ENCODE measurements around the gene GBF1. TPM values are rescaled to one million over a fixed set of nuclear protein-coding genes. Genes with fewer than 3 reads are reported as not detected.
"Not testable (repeated sequence)": the region's sequence is repeated elsewhere in the genome, so short reads cannot be mapped to it uniquely, and the experiment has no call there.

GBF1 gene
- total RNA-seq, 2 donors from 2014 or later: 23.1 to 24.1 TPM

DNA sequence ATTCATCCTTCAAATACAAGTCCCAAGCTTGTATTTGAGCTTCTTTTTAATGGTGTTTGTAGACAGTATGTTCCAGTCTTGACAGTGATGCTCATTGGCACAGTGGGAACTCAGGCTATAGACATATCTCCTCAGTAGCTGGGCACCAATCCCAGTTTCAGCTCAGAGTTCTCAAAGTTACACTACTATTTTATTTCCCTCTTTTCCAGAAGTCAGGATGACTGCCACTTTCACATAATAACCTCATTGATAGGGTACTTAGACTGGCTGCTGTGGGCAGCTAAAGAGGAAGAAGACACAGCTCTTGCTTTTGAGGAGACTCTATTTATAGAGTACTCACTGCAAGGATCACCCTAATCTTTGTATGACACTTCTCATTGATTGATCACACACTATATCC is 2.4 kb downstream of the GBF1 start:
- H3K4me3 ChIP-seq: no peak overlapping the region
- H3K9me3 ChIP-seq: no peaks in the 10 kb centered on the region
- no peak for DNase-seq
- H3K27ac ChIP-seq: no peak overlapping the region
- no peaks in the 10 kb centered on the region for H3K27me3 ChIP-seq
- no peak for ATAC-seq
- TF ChIP-seq POLR2A (IDR thresholded peaks at IDR 0.05): no peak
- TF ChIP-seq, protein P1, sequence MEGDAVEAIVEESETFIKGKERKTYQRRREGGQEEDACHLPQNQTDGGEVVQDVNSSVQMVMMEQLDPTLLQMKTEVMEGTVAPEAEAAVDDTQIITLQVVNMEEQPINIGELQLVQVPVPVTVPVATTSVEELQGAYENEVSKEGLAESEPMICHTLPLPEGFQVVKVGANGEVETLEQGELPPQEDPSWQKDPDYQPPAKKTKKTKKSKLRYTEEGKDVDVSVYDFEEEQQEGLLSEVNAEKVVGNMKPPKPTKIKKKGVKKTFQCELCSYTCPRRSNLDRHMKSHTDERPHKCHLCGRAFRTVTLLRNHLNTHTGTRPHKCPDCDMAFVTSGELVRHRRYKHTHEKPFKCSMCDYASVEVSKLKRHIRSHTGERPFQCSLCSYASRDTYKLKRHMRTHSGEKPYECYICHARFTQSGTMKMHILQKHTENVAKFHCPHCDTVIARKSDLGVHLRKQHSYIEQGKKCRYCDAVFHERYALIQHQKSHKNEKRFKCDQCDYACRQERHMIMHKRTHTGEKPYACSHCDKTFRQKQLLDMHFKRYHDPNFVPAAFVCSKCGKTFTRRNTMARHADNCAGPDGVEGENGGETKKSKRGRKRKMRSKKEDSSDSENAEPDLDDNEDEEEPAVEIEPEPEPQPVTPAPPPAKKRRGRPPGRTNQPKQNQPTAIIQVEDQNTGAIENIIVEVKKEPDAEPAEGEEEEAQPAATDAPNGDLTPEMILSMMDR (IDR thresholded peaks at IDR 0.05): no peak
- intact Hi-C loops (cut with DNase I): no loop called here
- H3K36me3 ChIP-seq (replicated peaks in 1 of 2; ENCODE audit: insufficient read depth in 1 of 2, low read depth in 2 of 2): peaks cover 0 to 2% of the 10 kb centered on the region in 2 donors
- peaks cover 50% of the 10 kb centered on the region for H3K4me1 ChIP-seq

DNA sequence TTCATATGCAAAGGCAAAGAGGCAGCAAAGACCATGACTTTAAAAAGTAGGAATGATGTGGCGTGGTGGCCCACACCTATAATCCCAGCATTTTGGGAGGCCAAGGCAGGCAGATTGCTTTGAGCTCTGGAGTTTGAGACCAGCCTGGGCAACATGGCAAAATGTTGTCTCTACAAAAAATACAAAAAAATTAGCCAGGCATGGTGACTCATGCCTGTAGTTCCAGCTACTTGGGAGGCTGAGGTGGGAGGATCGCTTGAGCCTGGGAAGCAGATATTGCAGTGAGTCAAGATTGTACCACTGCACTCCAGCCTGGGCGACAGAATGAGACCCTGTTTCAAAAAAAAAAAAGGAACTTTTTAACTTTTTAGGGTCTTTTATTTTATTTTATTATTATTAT is 7.2 kb downstream of the GBF1 start:
- peaks cover 35% of the 10 kb centered on the region for H3K4me1 ChIP-seq
- H3K27me3 ChIP-seq; H3K4me3 ChIP-seq; ATAC-seq; intact Hi-C loops (cut with DNase I); H3K36me3 ChIP-seq (replicated peaks in 1 of 2; ENCODE audit: insufficient read depth in 1 of 2, low read depth in 2 of 2); H3K27ac ChIP-seq; DNase-seq; H3K9me3 ChIP-seq: not testable (repeated sequence)
- WGBS, 2 donors: 86 to 97% methylated on average over 3 of the region's 3 CpGs

DNA sequence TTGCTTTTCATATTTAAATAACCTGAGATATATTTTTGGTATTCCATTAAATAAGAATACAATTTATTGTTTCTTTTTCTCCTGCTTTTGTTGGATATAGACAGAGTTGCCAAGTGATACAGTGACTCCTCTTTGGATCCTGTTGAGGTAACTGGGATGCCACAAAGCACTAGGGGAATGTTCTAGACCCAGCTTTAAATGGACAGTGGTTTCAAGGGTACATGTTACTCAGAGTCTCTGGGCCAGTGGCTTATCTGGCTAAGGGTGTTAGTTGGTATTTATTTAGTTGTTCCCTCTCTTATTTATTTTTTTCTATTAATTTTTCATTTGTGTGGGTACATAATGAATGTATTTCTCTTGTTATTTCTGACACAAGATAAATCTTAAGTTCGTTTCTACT is 9.1 kb downstream of the GBF1 start:
- TF ChIP-seq, protein P1 (IDR thresholded peaks at IDR 0.05): no peak
- TF ChIP-seq POLR2A (IDR thresholded peaks at IDR 0.05): no peak
- 36 to 56% methylated on average over 1 of the region's 1 CpG for WGBS, 2 donors
- H3K4me3 ChIP-seq: no peak overlapping the region
- H3K36me3 ChIP-seq (replicated peaks in 1 of 2; ENCODE audit: insufficient read depth in 1 of 2, low read depth in 2 of 2): peaks cover 0 to 2% of the 10 kb centered on the region in 2 donors
- DNase-seq: no peak
- ATAC-seq: no peak
- no peaks in the 10 kb centered on the region for H3K9me3 ChIP-seq
- intact Hi-C loops (cut with DNase I): no loop called here
- peaks cover 16% of the 10 kb centered on the region for H3K4me1 ChIP-seq
- no peaks in the 10 kb centered on the region for H3K27me3 ChIP-seq
- no peak overlapping the region for H3K27ac ChIP-seq

DNA sequence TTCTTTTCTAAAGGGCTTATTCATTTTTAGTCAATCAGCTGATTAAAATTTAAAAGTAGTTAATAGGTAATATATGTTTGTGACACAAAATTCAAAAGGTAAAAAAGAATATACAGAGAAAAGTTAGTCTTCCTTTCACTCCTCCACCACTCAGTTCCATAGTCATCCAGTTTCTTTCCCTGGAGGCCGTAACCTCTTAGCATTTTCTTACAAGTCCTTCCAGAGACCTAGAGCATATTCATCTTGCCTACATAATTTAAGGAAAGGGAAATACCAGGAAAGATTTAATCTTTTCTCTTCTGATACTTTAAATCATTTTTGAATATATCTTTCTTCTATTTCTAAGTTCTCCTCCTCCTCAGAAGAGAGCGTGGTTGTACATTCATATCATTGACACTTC is 10.1 kb downstream of the GBF1 start:
- H3K4me1 ChIP-seq: peaks cover 8% of the 10 kb centered on the region
- H3K27ac ChIP-seq: no peak overlapping the region
- WGBS, 2 donors: 95 to 99% methylated on average over 2 of the region's 2 CpGs
- no peak overlapping the region for H3K4me3 ChIP-seq
- ATAC-seq: no peak
- no peaks in the 10 kb centered on the region for H3K27me3 ChIP-seq
- intact Hi-C loops (cut with DNase I): no loop called here
- TF ChIP-seq POLR2A (IDR thresholded peaks at IDR 0.05): no peak
- TF ChIP-seq, protein P1 (IDR thresholded peaks at IDR 0.05): no peak
- DNase-seq: no peak
- H3K36me3 ChIP-seq (replicated peaks in 1 of 2; ENCODE audit: insufficient read depth in 1 of 2, low read depth in 2 of 2): peaks cover 0 to 2% of the 10 kb centered on the region in 2 donors
- H3K9me3 ChIP-seq: no peaks in the 10 kb centered on the region

DNA sequence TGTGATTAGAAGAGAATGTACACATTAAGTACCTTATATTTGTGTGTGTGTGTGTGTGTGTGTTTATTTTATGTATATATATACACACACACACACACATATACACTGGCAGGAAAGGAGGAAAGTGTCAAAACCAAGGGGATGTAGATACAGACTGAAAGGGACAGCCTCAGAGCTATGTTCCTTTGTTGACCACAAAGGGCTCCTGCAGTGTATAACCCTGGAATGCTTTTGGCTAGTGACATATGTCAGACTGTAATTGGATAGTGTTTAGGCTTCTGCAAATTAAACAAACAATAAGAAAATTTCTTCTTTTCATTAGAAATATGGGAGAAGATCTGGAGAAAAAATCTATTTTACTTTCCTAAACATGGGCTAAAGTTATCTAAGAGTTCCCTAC is 15.9 kb downstream of the GBF1 start:
- H3K36me3 ChIP-seq (replicated peaks in 1 of 2; ENCODE audit: insufficient read depth in 1 of 2, low read depth in 2 of 2): peaks cover 0 to 9% of the 10 kb centered on the region in 2 donors
- H3K9me3 ChIP-seq: no peaks in the 10 kb centered on the region
- H3K27me3 ChIP-seq: no peaks in the 10 kb centered on the region
- intact Hi-C loops (cut with DNase I): no loop called here
- H3K4me1 ChIP-seq: peaks cover 36% of the 10 kb centered on the region
- TF ChIP-seq, protein P1 (IDR thresholded peaks at IDR 0.05): no peak
- H3K27ac ChIP-seq: no peak overlapping the region
- no peak overlapping the region for H3K4me3 ChIP-seq
- DNase-seq (no peak), ATAC-seq (no peak)

Measured in body of pancreas (tissue), 4 donors.